Thyroid gland (tissue), 4 donors: ENCODE data around the gene SORL1. TPM values are rescaled to one million over a fixed set of nuclear protein-coding genes. Genes with fewer than 3 reads are reported as not detected.

Experiments
- DNase-seq, 2 donors: peaks; one replicate each; pipeline ENCODE4 v3.0.0-alpha.2; 2019
- H3K27ac ChIP-seq, 3 donors: fragments of 200-600 bp; sonication (generic); 1 replicate in 2 of 3; 2 replicates in 1 of 3; pipeline ENCODE4 v1.5.1; 2016 to 2019; ENCODE audit warnings: mild to moderate bottlenecking in 1 of 3, moderate library complexity in 1 of 3
- H3K27me3 ChIP-seq: fragments of 200-600 bp; sonication (generic); one replicate; pipeline ENCODE4 v1.5.1; 2019
- H3K36me3 ChIP-seq, 2 donors: fragments of 200-600 bp; sonication (generic); one replicate each; pipeline ENCODE4 v1.5.1; 2016 to 2019
- H3K4me1 ChIP-seq, 2 donors: fragments of 200-600 bp; sonication (generic); one replicate each; pipeline ENCODE4 v1.5.1; 2017 to 2019
- H3K4me3 ChIP-seq, 3 donors: fragments of 200-600 bp; sonication (generic); replicated peaks in 1 of 3; 1 replicate in 2 of 3; 2 replicates in 1 of 3; pipeline ENCODE4 v1.5.1; 2016; ENCODE audit warnings: mild to moderate bottlenecking in 1 of 3
- H3K9me3 ChIP-seq: fragments of 200-600 bp; sonication (generic); one replicate; pipeline ENCODE4 v1.5.1; 2017
- CTCF ChIP-seq, 6 experiments: fragments of 200-600 bp in 3 of 6; fragments of 450-650 bp in 3 of 6; sonication (generic) in 3 of 6; IDR thresholded peaks; one replicate each; pipeline ENCODE4 v1.5.1; 2016 to 2019; ENCODE audit warnings: antibody characterized with exemption in 6 of 6, mild to moderate bottlenecking in 2 of 6, inconsistent platforms in 1 of 6, moderate library complexity in 1 of 6
- POLR2A ChIP-seq, 2 donors: fragments of 450-650 bp; IDR thresholded peaks; one replicate each; pipeline ENCODE4 v1.6.1; 2017; ENCODE audit warnings: antibody characterized with exemption in 2 of 2, mild to moderate bottlenecking in 2 of 2, moderate library complexity in 1 of 2
- WGBS, 2 donors: methylation state at CpG; one replicate each; pipeline ENCODE4 v1.1.5; 2017; 5-methylcytosine and 5-hydroxymethylcytosine counted together
- intact Hi-C: fragments of 100-400 bp; cut with DNase I; formaldehyde crosslinking; loops from one replicate; pipeline ENCODE4 v1.15.1; 2023
- total RNA-seq, 4 donors: library from RNA; depleted of rRNA; stranded (reverse); fragments of >200 nt; gene quantifications; one replicate each; pipeline ENCODE4 v1.2.3, GENCODE V29; 2016

SORL1 gene
- total RNA-seq, 4 donors from 2014 or later, result 19.6 to 73.8 (median 53.6) TPM

- Histone ChIP-seq H3K27ac (peak overlapping the region; percentile 5 to 71 (median 65)), H3K9me3 (no peaks in the 10 kb centered on the region), H3K4me3 (no peak overlapping the region), H3K36me3 (no peaks in the 10 kb centered on the region), H3K27me3 (no peaks in the 10 kb centered on the region), H3K4me1 (peaks cover 4 to 11% of the 10 kb centered on the region in 2 donors)
- WGBS, 2 donors, result 65 to 74% methylated on average over 11 of the region's 11 CpGs
- intact Hi-C loops, result loop anchor here (10.0 kb wide), 1 partner anchor 118 kb away; no protein-coding TSS in a partner anchor
- DNase-seq, result peak in 1 of 2 donors; percentile 45
- no peak for TF ChIP-seq POLR2A (IDR thresholded peaks at IDR 0.05)
- TF ChIP-seq CTCF (IDR thresholded peaks at IDR 0.05), result no peak
Measured at GRCh38 chr11:121456816-121457431, 4.8 kb downstream of the SORL1 start.

GRCh38 chr11:121458551-121458950, 6.4 kb downstream of the SORL1 start:
- no peak for DNase-seq
- intact Hi-C loops, result loop anchor here (10.0 kb wide), 1 partner anchor 116 kb away; no protein-coding TSS in a partner anchor
- no peak for TF ChIP-seq CTCF (IDR thresholded peaks at IDR 0.05)
- no peak for TF ChIP-seq POLR2A (IDR thresholded peaks at IDR 0.05)

GRCh38 chr11:121459413-121460017, 7.4 kb downstream of the SORL1 start:
- Histone ChIP-seq H3K9me3 (no peaks in the 10 kb centered on the region), H3K4me3 (no peak overlapping the region), H3K4me1 (peaks cover under 1 to 6% of the 10 kb centered on the region in 2 donors), H3K36me3 (no peaks in the 10 kb centered on the region), H3K27ac (no peak overlapping the region), H3K27me3 (no peaks in the 10 kb centered on the region)
- TF ChIP-seq POLR2A (IDR thresholded peaks at IDR 0.05), result no peak
- TF ChIP-seq CTCF (IDR thresholded peaks at IDR 0.05), result no peak
- whole genome bisulfite sequencing, 2 donors, result 78 to 82% methylated on average over 7 of the region's 7 CpGs
- DNase-seq, result no peak
- intact Hi-C loops, result loop anchor here (10.0 kb wide), 1 partner anchor 115 kb away; no protein-coding TSS in a partner anchor

More at GRCh38 chr11:121458551-121458950, 6.4 kb downstream of the SORL1 start:
- no peaks in the 10 kb centered on the region for H3K27me3 ChIP-seq
- H3K9me3 ChIP-seq, result no peaks in the 10 kb centered on the region
- no peak overlapping the region for H3K4me3 ChIP-seq
- H3K4me1 ChIP-seq, result peaks cover 4% of the 10 kb centered on the region in 2 donors
- 92 to 93% methylated on average over 9 of the region's 9 CpGs for WGBS, 2 donors
- H3K36me3 ChIP-seq, result no peaks in the 10 kb centered on the region
- no peak overlapping the region for H3K27ac ChIP-seq

GRCh38 chr11:121460941-121461514, 8.9 kb downstream of the SORL1 start:
- H3K4me3 ChIP-seq, result no peak overlapping the region
- no peaks in the 10 kb centered on the region for H3K27me3 ChIP-seq
- no peak for TF ChIP-seq POLR2A (IDR thresholded peaks at IDR 0.05)
- no peak for TF ChIP-seq CTCF (IDR thresholded peaks at IDR 0.05)
- peak in 1 of 2 donors; percentile 20 for DNase-seq
- H3K27ac ChIP-seq, result peak overlapping the region in 1 of 3 donors; percentile 43
- intact Hi-C loops, result no loop called here
- H3K36me3 ChIP-seq, result no peaks in the 10 kb centered on the region
- WGBS, 2 donors, result 71% methylated on average over 4 of the region's 4 CpGs
- H3K9me3 ChIP-seq, result no peaks in the 10 kb centered on the region
- H3K4me1 ChIP-seq, result peaks cover 12 to 21% of the 10 kb centered on the region in 2 donors

GRCh38 chr11:121461843-121462242, 9.7 kb downstream of the SORL1 start:
- H3K27me3 ChIP-seq, result no peaks in the 10 kb centered on the region
- H3K4me3 ChIP-seq, result no peak overlapping the region
- DNase-seq, result no peak
- TF ChIP-seq POLR2A (IDR thresholded peaks at IDR 0.05), result no peak
- TF ChIP-seq CTCF (IDR thresholded peaks at IDR 0.05), result no peak
- no peak overlapping the region for H3K27ac ChIP-seq
- H3K4me1 ChIP-seq, result peaks cover 20 to 29% of the 10 kb centered on the region in 2 donors
- intact Hi-C loops, result no loop called here
- 91 to 92% methylated on average over 7 of the region's 7 CpGs for WGBS, 2 donors
- no peaks in the 10 kb centered on the region for H3K36me3 ChIP-seq
- no peaks in the 10 kb centered on the region for H3K9me3 ChIP-seq
